Raji (cell line): ENCODE results near the gene ANXA6.

ENCODE experiments used
- POLR2A ChIP-seq: IDR thresholded peaks from 2 replicates; pipeline ENCODE4 v1.6.1; 2011; ENCODE audit warnings: low read depth, low read length, control low read depth; ENCODE audit not compliant: insufficient read depth

Gene ANXA6

DNA sequence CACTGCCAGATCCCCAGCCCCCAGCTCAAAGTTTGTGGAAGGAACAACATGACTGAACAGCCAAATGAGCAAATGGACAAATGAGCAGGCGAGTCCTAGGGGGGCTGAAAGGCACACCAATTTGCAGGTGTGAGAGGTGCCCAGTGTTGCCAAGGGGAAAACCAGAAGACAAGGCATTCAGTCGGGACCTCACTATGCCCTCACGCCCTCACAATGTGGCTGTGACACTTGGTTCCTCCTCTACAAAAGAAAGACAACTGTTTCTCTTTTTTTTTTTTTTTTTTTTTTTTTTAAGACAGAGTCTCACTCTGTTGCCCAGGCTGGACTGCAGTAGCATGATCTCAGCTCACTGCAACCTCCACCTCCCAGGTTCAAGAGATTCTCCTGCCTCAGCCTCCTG lies 104.7 kb downstream of the ANXA6 start:
- TF ChIP-seq POLR2A = no peak

DNA sequence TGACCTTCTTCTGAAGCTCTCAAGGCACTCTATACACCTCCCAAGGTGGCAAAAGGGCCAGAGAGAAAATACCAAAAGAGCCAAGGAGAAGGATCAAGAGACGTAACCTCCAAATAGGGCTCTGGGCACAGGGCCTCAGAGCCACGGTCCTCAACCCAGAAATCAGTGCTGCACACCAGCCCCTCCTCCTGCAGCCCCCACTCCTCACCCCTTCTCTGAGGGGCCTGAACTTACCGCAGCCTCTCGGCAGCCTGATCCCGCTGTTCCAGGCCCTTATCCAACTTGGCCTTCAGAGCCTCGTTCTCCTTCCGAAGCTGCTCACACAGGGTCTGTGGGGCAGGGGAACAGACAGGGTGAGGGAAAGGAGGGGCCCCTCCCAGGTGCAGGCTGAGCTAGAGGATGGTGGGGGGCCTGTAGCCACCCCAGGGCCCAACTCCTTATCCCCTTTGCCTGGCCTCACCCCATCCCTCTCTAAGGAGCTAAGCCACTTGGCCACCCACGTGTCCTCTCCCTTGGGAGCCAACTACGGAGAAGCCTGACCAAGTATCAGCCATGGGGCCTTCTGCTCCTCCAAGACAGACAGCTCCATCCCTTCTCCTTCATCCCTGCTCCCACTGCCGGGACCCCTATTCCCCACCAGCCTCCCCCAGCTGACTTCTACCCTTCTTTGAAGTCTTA lies 105.5 kb downstream of the ANXA6 start:
- no peak for TF ChIP-seq POLR2A

- TF ChIP-seq POLR2A = no peak
Observed at GRCh38 chr5:151051066-151051930, 106.3 kb downstream of the ANXA6 start.
